Measurements from ENCODE around the gene NUPR1.
"Not testable (repeated sequence)": the region's sequence is repeated elsewhere in the genome, so short reads cannot be mapped to it uniquely, and the experiment has no call there.

NUPR1 gene

GRCh38 chr16:28538733-28539596, at the start of gene NUPR1:
TSS of gene NUPR1 (minus strand) at chr16:28538974. CDS start at chr16:28538907, 67 bp downstream.
- DNase-seq: no peak

GRCh38 chr16:28587386-28587785, 48.6 kb upstream of the NUPR1 start:
- DNase-seq: no peak

- DNase-seq: no peak
Observed at GRCh38 chr16:28586466-28586865, 47.7 kb upstream of the NUPR1 start.

- no peak for DNase-seq
Observed at GRCh38 chr16:28585674-28586073, 46.9 kb upstream of the NUPR1 start.

- DNase-seq: no peak
Observed at GRCh38 chr16:28580726-28581315, 42.0 kb upstream of the NUPR1 start.

- no peak for DNase-seq
Observed at GRCh38 chr16:28575446-28576109, 36.8 kb upstream of the NUPR1 start.

GRCh38 chr16:28574925-28575324, 36.2 kb upstream of the NUPR1 start:
- DNase-seq: no peak

- DNase-seq: no peak
Observed at GRCh38 chr16:28573738-28574718, 35.3 kb upstream of the NUPR1 start.

GRCh38 chr16:28572696-28573510, 34.1 kb upstream of the NUPR1 start:
- DNase-seq: no peak

GRCh38 chr16:28569968-28570752, 31.4 kb upstream of the NUPR1 start:
- DNase-seq: no peak

GRCh38 chr16:28569021-28569420, 30.2 kb upstream of the NUPR1 start:
- no peak for DNase-seq

- DNase-seq: no peak
Observed at GRCh38 chr16:28567292-28567691, 28.5 kb upstream of the NUPR1 start.

- DNase-seq: not testable (repeated sequence)
Observed at GRCh38 chr16:28566233-28566925, 27.6 kb upstream of the NUPR1 start.

- DNase-seq: no peak
Observed at GRCh38 chr16:28563218-28563617, 24.4 kb upstream of the NUPR1 start.

- DNase-seq: no peak
Observed at GRCh38 chr16:28562199-28562598, 23.4 kb upstream of the NUPR1 start.

GRCh38 chr16:28561557-28562187, 22.9 kb upstream of the NUPR1 start:
- no peak for DNase-seq

- no peak for DNase-seq
Observed at GRCh38 chr16:28558456-28558855, 19.7 kb upstream of the NUPR1 start.

GRCh38 chr16:28556914-28557320, 18.1 kb upstream of the NUPR1 start:
- no peak for DNase-seq

- DNase-seq: no peak
Observed at GRCh38 chr16:28555561-28555960, 16.8 kb upstream of the NUPR1 start.
